Osteoblast (primary cell): Measurements from ENCODE around the gene GAB3. TPM values are rescaled to one million over a fixed set of nuclear protein-coding genes. Genes with fewer than 3 reads are reported as not detected.
A peak's percentile ranks its signal among the peaks of the same experiment; 100 is the strongest.

Source experiments
- DNase-seq: peaks from one replicate; pipeline ENCODE4 v3.0.0; 2011; ENCODE audit warnings: low spot score, mixed read lengths; ENCODE audit not compliant: insufficient read length; ENCODE audit errors: missing footprints
- H2AFZ ChIP-seq: 2 replicates; pipeline ENCODE4 v1.6.0; 2011; ENCODE audit warnings: mild to moderate bottlenecking, low read length
- H3K27ac ChIP-seq: 2 replicates; pipeline ENCODE4 v1.5.1; 2011; ENCODE audit warnings: mild to moderate bottlenecking, low read depth, low read length, moderate library complexity
- H3K27me3 ChIP-seq: 2 replicates; pipeline ENCODE4 v1.6.0; 2012; ENCODE audit warnings: mild to moderate bottlenecking, control low read depth, inconsistent platforms, low read length, moderate library complexity; ENCODE audit not compliant: insufficient read depth
- H3K36me3 ChIP-seq: 2 replicates; pipeline ENCODE4 v1.5.1; 2011; ENCODE audit warnings: mild to moderate bottlenecking, low read length, control low read depth, moderate library complexity; ENCODE audit not compliant: insufficient read depth
- H3K4me1 ChIP-seq: 2 replicates; pipeline ENCODE4 v1.5.1; 2011; ENCODE audit warnings: mild to moderate bottlenecking, low read length, control low read depth, moderate library complexity; ENCODE audit not compliant: insufficient read depth
- H3K4me2 ChIP-seq: 2 replicates; pipeline ENCODE4 v1.6.0; 2011; ENCODE audit warnings: mild to moderate bottlenecking, low read length; ENCODE audit not compliant: insufficient read depth
- H3K4me3 ChIP-seq: fragments of 200-600 bp; sonication (generic); 3 replicates; pipeline ENCODE4 v1.5.1; 2012; ENCODE audit warnings: mild to moderate bottlenecking, low read length, inconsistent platforms; ENCODE audit not compliant: insufficient read depth
- H3K79me2 ChIP-seq: 2 replicates; pipeline ENCODE4 v1.6.0; 2012; ENCODE audit warnings: mild to moderate bottlenecking, low read length, control low read depth, inconsistent platforms; ENCODE audit not compliant: insufficient read depth
- H3K9me3 ChIP-seq: 2 replicates; pipeline ENCODE4 v1.5.1; 2011; ENCODE audit warnings: low read depth, low read length, control low read depth
- H4K20me1 ChIP-seq: 2 replicates; pipeline ENCODE4 v1.6.0; 2012; ENCODE audit warnings: mild to moderate bottlenecking, low read length, control low read depth; ENCODE audit not compliant: insufficient read depth
- CTCF ChIP-seq: IDR thresholded peaks from 2 replicates; pipeline ENCODE4 v1.5.1; 2011; ENCODE audit warnings: mild to moderate bottlenecking, low read depth, low read length, moderate library complexity; ENCODE audit errors: extremely low read depth
- total RNA-seq: library from RNA; depleted of rRNA; stranded (reverse); fragments of >200 nt; gene quantifications from 2 replicates; pipeline ENCODE4 v1.2.3, GENCODE V29; 2012

GAB3 gene
- total RNA-seq, 1 donor, result 6.9 TPM

GRCh38 chrX:154720067-154720466 lies 30.8 kb downstream of the GAB3 start:
- TF ChIP-seq CTCF, result no peak
- Histone ChIP-seq H2AFZ (no peak overlapping the region), H3K36me3 (no peaks in the 10 kb centered on the region), H3K27ac (no peak overlapping the region), H3K4me3 (no peak overlapping the region), H3K4me2 (no peak overlapping the region), H3K9me3 (peaks cover 2% of the 10 kb centered on the region), H3K4me1 (peaks cover 21% of the 10 kb centered on the region), H3K79me2 (no peaks in the 10 kb centered on the region), H3K27me3 (no peaks in the 10 kb centered on the region), H4K20me1 (no peaks in the 10 kb centered on the region)
- DNase-seq, result no peak

DNA sequence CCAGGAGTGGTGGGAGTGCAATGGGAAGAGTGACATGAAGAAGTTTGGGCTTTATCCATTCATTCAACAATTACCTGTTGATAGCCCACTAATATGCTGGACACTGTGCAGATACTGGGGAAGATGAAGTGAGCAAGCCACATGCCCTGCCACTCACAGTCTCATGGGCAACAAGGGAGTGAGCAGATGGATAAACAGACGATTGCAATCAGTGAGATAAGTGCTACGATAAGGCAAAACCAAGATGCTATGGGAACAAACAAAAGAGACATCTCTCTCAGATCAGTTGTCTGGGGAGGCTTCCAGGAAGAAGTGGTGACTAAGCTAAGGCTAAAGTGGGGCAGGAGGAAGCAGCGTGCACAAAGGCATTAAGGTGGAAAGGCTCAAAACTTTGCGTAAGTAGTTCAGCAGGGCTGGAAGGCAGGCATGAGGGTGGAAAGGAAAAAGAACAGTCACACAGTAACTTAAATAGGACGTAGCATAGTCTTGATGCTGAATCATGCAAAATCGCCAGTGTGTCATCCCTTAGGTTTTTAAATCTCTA lies 31.7 kb downstream of the GAB3 start:
- Histone ChIP-seq H3K79me2 (no peaks in the 10 kb centered on the region), H2AFZ (no peak overlapping the region), H3K4me1 (peaks cover 21% of the 10 kb centered on the region), H3K27ac (peak overlapping the region; percentile 22), H3K4me2 (peak overlapping the region; percentile 26), H3K9me3 (peaks cover 2% of the 10 kb centered on the region), H4K20me1 (no peaks in the 10 kb centered on the region), H3K4me3 (no peak overlapping the region), H3K27me3 (no peaks in the 10 kb centered on the region), H3K36me3 (no peaks in the 10 kb centered on the region)
- peak; percentile 79 for DNase-seq
- TF ChIP-seq CTCF, result no peak

DNA sequence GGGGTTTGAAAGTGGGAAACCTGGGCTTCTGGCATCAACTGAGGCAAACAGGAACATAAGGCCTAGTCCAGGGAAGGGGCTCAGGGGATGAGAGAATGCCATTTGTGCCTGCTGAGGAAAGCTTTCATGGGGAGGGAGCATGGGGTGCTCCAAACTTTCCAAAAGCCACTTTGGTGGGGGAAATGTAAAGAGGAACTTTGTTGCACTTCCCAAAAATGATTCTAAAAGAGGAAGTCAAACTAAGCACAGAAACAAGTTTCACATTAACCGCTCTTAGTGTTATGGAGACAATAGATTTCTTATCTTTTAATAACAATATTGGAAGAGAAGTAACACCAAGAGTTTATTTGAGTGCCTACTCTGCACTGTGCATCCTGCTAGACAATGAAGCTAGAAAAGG lies 32.3 kb downstream of the GAB3 start:
- Histone ChIP-seq H3K79me2 (no peaks in the 10 kb centered on the region), H3K4me2 (no peak overlapping the region), H2AFZ (no peak overlapping the region), H4K20me1 (no peaks in the 10 kb centered on the region), H3K9me3 (peaks cover 2% of the 10 kb centered on the region), H3K27me3 (no peaks in the 10 kb centered on the region), H3K4me1 (peaks cover 21% of the 10 kb centered on the region), H3K36me3 (no peaks in the 10 kb centered on the region), H3K4me3 (no peak overlapping the region), H3K27ac (no peak overlapping the region)
- no peak for DNase-seq
- TF ChIP-seq CTCF, result no peak

- Histone ChIP-seq H3K27me3 (no peaks in the 10 kb centered on the region), H3K27ac (no peak overlapping the region), H3K4me1 (peaks cover 26% of the 10 kb centered on the region), H3K9me3 (peaks cover 2% of the 10 kb centered on the region), H3K36me3 (no peaks in the 10 kb centered on the region), H4K20me1 (no peaks in the 10 kb centered on the region), H3K4me3 (no peak overlapping the region), H2AFZ (no peak overlapping the region), H3K4me2 (no peak overlapping the region), H3K79me2 (no peaks in the 10 kb centered on the region)
- peak; percentile 81 for DNase-seq
- peak; percentile 12 for TF ChIP-seq CTCF
These were observed 33.1 kb downstream of the GAB3 start for GRCh38 chrX:154717824-154718223.
